AG04450 (cell line): ENCODE results near the gene FUT6. TPM values are rescaled to one million over a fixed set of nuclear protein-coding genes. Genes with fewer than 3 reads are reported as not detected.
"Not testable (repeated sequence)": the region's sequence is repeated elsewhere in the genome, so short reads cannot be mapped to it uniquely, and the experiment has no call there.

Experiments used
- CTCF ChIA-PET: fragments of 300-600, 350-600 bp; formaldehyde crosslinking; extraction: SDS; loops from one replicate; lab custom pipeline; 2022; ENCODE audit warnings: antibody characterized with exemption, inconsistent platforms; lab: Charles Lee
- POLR2A ChIA-PET: fragments of 350-600 bp; formaldehyde crosslinking; extraction: SDS; loops from one replicate; lab custom pipeline; 2021; ENCODE audit warnings: antibody characterized with exemption, inconsistent platforms; lab: Yijun Ruan, JAX
- DNase-seq: peaks from one replicate; pipeline ENCODE4 v3.0.0-alpha.2; 2011; ENCODE audit warnings: low read depth, low spot score
- H3K27ac ChIP-seq: one replicate; pipeline ENCODE4 v1.5.1; 2012; ENCODE audit warnings: low read depth, low read length, control low read depth
- H3K27me3 ChIP-seq: one replicate; pipeline ENCODE4 v1.6.0; 2012; ENCODE audit warnings: low read length; ENCODE audit not compliant: control insufficient read depth, insufficient read depth
- H3K4me3 ChIP-seq: 2 replicates; pipeline ENCODE4 v1.5.1; 2011; ENCODE audit warnings: mild to moderate bottlenecking, low read depth, low read length, control low read depth
- H3K9me3 ChIP-seq: 2 replicates; pipeline ENCODE4 v1.5.1; 2012; ENCODE audit warnings: low read length; ENCODE audit not compliant: control insufficient read depth, insufficient read depth
- CTCF ChIP-seq: IDR thresholded peaks from 2 replicates; pipeline ENCODE4 v1.5.1; 2011; ENCODE audit warnings: low read depth, low read length, control low read depth, inconsistent platforms
- polyA minus RNA-seq: library from RNA; depleted of rRNA, polyadenylated mRNA; stranded (reverse); fragments of >200 nt; gene quantifications from 2 replicates; pipeline ENCODE4 v1.2.3, GENCODE V29; 2011; rRNA and poly(A)+ RNA removed
- polyA plus RNA-seq: library from polyadenylated mRNA; depleted of rRNA; stranded (reverse); fragments of >200 nt; gene quantifications from 2 replicates; pipeline ENCODE4 v1.2.3, GENCODE V29; 2011; rRNA removed

FUT6 gene, protein sequence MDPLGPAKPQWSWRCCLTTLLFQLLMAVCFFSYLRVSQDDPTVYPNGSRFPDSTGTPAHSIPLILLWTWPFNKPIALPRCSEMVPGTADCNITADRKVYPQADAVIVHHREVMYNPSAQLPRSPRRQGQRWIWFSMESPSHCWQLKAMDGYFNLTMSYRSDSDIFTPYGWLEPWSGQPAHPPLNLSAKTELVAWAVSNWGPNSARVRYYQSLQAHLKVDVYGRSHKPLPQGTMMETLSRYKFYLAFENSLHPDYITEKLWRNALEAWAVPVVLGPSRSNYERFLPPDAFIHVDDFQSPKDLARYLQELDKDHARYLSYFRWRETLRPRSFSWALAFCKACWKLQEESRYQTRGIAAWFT
- polyA plus RNA-seq (not detected in 2 replicates), polyA minus RNA-seq (not detected in 2 replicates)

- ChIA-PET POLR2A (no interaction called here), CTCF (interaction anchor here (2.5 kb wide), 1 partner anchor 35 kb away, joined by 10 read pairs; the partner anchor contains the start of gene NRTN)
- H3K27me3 ChIP-seq, result peaks cover 11% of the 10 kb centered on the region
- no peak within 1 kb of the TSS for H3K27ac ChIP-seq
- H3K9me3 ChIP-seq, result no peaks in the 10 kb centered on the region
- H3K4me3 ChIP-seq, result no peak within 1 kb of the TSS
- DNase-seq, result no peak
- no peak for TF ChIP-seq CTCF
Observed at GRCh38 chr19:5839065-5840017, at the start of gene FUT6. Gene FUT6, minus strand, starts transcription at chr19:5839702. Its CDS starts 7,135 bp downstream, at chr19:5832567.

GRCh38 chr19:5884065-5884811 lies 44.7 kb upstream of the FUT6 start:
- not testable (repeated sequence) for H3K4me3 ChIP-seq, DNase-seq, H3K9me3 ChIP-seq, H3K27me3 ChIP-seq, H3K27ac ChIP-seq
- ChIA-PET CTCF (interaction anchor here (4.2 kb wide), 1 partner anchor 80 kb away, joined by 19 read pairs; no protein-coding TSS in a partner anchor), POLR2A (interaction anchor here (0.7 kb wide), 1 partner anchor 9 kb away, joined by 4 read pairs; no protein-coding TSS in a partner anchor)

DNA sequence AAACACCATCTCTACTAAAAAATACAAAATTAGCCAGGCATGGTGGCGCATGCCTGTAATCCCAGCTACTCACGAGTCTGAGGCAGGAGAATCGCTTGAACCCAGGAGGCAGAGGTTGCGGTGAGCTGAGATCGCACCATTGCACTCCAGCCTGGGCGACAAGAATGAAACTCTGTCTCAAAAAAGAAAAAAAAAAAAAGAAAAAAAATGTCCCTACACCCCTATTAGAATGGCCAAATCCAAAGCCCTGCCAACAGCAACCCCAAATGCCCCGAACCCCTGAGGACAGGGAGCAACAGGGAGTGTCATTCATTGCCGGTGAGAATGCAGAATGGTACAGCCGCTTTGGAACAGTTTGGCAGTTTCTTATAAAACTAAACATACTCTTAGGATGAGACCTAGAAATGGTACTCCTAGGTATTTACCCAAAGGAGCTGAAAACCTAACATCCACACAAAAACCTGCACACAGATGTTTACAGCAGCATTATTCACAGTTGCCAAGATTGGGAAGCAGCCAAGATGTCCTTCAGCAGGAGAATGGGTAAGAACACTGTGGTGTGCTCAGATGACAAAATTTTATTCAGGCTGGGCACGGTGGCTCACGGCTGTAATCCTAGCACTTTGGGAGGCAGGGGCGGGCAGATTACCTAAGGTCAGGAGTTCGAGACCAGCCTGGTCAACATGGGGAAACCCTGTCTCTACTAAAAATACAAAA lies 43.8 kb upstream of the FUT6 start:
- CTCF ChIA-PET, result interaction anchor here (0.7 to 4.2 kb wide), 2 partner anchors 79 to 110 kb away, joined by 3 to 19 read pairs; no protein-coding TSS in a partner anchor
- H3K27me3 ChIP-seq, H3K27ac ChIP-seq, DNase-seq, H3K4me3 ChIP-seq, H3K9me3 ChIP-seq: not testable (repeated sequence)
- POLR2A ChIA-PET, result interaction anchor here (1.4 kb wide), 1 partner anchor 20 kb away, joined by 5 read pairs; the partner anchor contains the start of gene NDUFA11

DNA sequence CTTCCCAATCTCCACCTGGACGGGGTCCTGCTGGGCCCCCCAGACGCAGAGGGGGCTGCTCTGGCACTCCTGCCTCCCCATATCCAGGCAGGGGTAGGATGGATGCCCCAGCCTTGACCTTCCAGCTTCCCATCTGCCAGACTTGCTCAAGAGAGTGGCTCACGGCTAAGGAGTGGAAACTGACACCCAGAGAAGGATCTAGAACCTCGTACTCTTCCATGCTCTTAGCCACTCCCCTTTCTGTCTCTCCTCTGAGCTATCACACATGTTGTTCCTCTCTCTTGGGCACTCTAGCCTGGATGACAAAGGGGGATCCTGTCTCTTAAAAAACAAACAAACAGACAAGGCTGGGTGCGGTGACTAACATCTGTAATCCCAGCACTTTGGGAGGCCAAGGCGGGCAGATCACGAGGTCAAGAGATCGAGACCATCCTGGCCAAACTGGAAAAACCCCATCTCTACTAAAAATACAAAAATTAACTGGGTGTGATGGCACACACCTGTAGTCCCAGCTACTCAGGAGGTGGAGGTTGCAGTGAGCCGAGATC lies 43.0 kb upstream of the FUT6 start:
- POLR2A ChIA-PET, result interaction anchor here (1.4 kb wide), 1 partner anchor 21 kb away, joined by 5 read pairs; the partner anchor contains the start of gene NDUFA11
- no peak overlapping the region for H3K4me3 ChIP-seq
- DNase-seq, result no peak
- peaks cover 4% of the 10 kb centered on the region; the same call in 1 of the 2 replicates for H3K9me3 ChIP-seq
- CTCF ChIA-PET, result interaction anchor here (0.7 to 4.2 kb wide), 2 partner anchors 78 to 111 kb away, joined by 3 to 19 read pairs; no protein-coding TSS in a partner anchor
- H3K27ac ChIP-seq, result no peak overlapping the region
- TF ChIP-seq CTCF, result no peak
- peaks cover 2% of the 10 kb centered on the region for H3K27me3 ChIP-seq
